ENCODE results near the gene STMND1. TPM values are rescaled to one million over a fixed set of nuclear protein-coding genes. Genes with fewer than 3 reads are reported as not detected.

The STMND1 gene
- total and polyA plus RNA-seq, 12 donors: 0.06 TPM; not detected in 11

DNA sequence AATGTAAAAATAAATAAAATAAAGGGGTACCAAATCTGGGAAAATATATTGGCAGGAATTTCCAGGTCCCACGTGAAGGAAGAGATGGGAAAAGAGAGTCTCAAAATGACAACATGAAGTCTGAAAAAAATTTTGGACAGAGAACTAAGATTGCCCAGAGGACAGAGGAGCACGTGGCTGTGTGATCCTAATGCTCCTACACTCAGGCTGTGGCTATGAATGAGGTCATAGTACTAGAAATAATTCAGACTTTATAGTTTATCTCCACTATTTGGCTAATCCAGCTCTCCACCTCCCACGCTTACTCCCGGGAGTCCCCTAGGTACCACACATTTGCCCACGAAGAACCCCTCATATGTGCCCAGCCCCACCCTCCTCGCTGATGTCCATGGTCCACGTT, 42.8 kb upstream of the STMND1 start:
- H3K4me1 ChIP-seq (replicated peaks in 1 of 2): no peaks in the 10 kb centered on the region
- H3K4me3 ChIP-seq: no peak overlapping the region
- no peaks in the 10 kb centered on the region for H3K9me3 ChIP-seq (replicated peaks in 1 of 3)
- TF ChIP-seq, protein P1, sequence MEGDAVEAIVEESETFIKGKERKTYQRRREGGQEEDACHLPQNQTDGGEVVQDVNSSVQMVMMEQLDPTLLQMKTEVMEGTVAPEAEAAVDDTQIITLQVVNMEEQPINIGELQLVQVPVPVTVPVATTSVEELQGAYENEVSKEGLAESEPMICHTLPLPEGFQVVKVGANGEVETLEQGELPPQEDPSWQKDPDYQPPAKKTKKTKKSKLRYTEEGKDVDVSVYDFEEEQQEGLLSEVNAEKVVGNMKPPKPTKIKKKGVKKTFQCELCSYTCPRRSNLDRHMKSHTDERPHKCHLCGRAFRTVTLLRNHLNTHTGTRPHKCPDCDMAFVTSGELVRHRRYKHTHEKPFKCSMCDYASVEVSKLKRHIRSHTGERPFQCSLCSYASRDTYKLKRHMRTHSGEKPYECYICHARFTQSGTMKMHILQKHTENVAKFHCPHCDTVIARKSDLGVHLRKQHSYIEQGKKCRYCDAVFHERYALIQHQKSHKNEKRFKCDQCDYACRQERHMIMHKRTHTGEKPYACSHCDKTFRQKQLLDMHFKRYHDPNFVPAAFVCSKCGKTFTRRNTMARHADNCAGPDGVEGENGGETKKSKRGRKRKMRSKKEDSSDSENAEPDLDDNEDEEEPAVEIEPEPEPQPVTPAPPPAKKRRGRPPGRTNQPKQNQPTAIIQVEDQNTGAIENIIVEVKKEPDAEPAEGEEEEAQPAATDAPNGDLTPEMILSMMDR (IDR thresholded peaks at IDR 0.05): no peak
- TF ChIP-seq POLR2A (IDR thresholded peaks at IDR 0.05): no peak
- WGBS, 4 donors: 74 to 77% (median 75%) methylated on average over 7 of the region's 7 CpGs
- intact Hi-C loops (cut with DNase I): no loop called here
- no peaks in the 10 kb centered on the region for H3K27me3 ChIP-seq
- no peak overlapping the region for H3K27ac ChIP-seq
- no peak for DNase-seq
- H3K36me3 ChIP-seq (replicated peaks in 1 of 2): no peaks in the 10 kb centered on the region

DNA sequence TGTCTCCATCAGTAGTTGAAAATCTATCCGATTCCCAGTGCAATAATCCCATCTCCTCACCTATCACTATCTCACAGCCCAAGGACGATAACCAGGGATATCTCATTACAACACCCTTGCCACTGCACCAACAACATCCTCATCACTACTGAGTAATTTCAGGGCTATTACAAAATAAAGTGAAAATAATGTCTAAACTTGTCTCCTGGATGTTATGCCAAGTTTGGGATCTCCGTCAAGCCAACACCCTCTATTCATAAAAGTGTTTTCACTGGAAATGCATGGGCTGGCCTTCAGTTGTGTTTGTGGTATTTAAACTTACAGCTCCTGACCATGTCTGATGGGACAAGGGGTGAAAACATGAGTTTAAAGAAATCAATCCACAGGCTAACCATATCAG, 42.0 kb upstream of the STMND1 start:
- TF ChIP-seq, protein P1 (IDR thresholded peaks at IDR 0.05): no peak
- TF ChIP-seq POLR2A (IDR thresholded peaks at IDR 0.05): no peak
- H3K4me1 ChIP-seq (replicated peaks in 1 of 2): no peaks in the 10 kb centered on the region
- H3K9me3 ChIP-seq (replicated peaks in 1 of 3): no peaks in the 10 kb centered on the region
- H3K4me3 ChIP-seq: no peak overlapping the region
- no peak for DNase-seq
- WGBS, 4 donors: 62 to 83% (median 73%) methylated on average over 3 of the region's 3 CpGs
- no peak overlapping the region for H3K27ac ChIP-seq
- no peaks in the 10 kb centered on the region for H3K36me3 ChIP-seq (replicated peaks in 1 of 2)
- no peaks in the 10 kb centered on the region for H3K27me3 ChIP-seq
- intact Hi-C loops (cut with DNase I): no loop called here

DNA sequence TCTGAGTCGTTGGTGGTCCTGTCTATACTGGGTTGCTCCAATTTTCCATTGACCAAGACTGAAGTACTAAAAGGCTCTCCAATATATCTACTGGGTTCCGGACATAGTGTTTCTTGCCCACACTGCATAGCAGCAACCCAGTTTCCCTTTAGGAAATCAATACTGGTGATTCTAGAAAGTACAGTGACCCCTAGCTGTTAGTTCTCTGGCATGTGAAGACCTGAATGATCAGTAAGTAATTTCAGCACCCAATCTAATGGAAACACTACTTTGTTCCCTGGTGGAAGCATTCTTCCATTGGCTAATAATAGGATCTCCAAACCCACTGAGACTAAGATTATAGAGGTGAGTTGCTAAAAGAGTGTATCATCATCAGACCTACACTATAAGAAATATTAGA, 40.8 kb upstream of the STMND1 start:
- DNase-seq: no peak
- H3K27ac ChIP-seq: no peak overlapping the region
- no peak overlapping the region for H3K4me3 ChIP-seq
- TF ChIP-seq POLR2A (IDR thresholded peaks at IDR 0.05): no peak
- TF ChIP-seq, protein P1 (IDR thresholded peaks at IDR 0.05): no peak
- no peaks in the 10 kb centered on the region for H3K36me3 ChIP-seq (replicated peaks in 1 of 2)
- H3K27me3 ChIP-seq: no peaks in the 10 kb centered on the region
- no peaks in the 10 kb centered on the region for H3K9me3 ChIP-seq (replicated peaks in 1 of 3)
- intact Hi-C loops (cut with DNase I): no loop called here
- 72 to 91% (median 80%) methylated on average over 2 of the region's 2 CpGs for WGBS, 4 donors
- H3K4me1 ChIP-seq (replicated peaks in 1 of 2): no peaks in the 10 kb centered on the region

DNA sequence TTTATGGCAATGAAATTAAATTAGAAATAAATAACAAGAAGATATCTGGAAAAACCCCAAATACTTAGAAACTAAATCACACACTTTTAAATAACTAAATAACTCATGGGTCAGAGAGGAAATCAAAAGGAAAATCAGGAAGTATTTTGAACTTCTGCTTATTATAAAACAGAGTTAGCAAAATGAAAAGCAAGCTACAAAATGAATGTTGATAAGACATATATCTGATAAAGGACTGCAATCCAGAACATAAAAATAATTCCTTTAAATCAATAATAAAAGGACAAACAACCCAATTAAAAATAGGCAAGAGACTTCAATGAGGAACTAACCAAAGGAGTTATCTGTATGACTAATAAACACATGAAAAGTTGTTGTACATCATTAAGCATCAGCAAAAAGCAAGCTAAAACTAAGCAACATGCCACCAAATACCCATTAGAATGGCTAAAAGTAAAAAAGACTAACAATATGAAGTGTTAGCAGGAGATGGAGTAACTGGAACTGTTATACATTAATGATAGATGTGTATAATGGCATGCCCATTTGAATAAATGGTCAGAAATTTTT, 38.9 kb upstream of the STMND1 start:
- TF ChIP-seq, protein P1 (IDR thresholded peaks at IDR 0.05): no peak
- TF ChIP-seq POLR2A (IDR thresholded peaks at IDR 0.05): no peak
- intact Hi-C loops (cut with DNase I): no loop called here
- Histone ChIP-seq H3K27ac (no peak overlapping the region), H3K4me1 (replicated peaks in 1 of 2) (no peaks in the 10 kb centered on the region), H3K36me3 (replicated peaks in 1 of 2) (no peaks in the 10 kb centered on the region), H3K9me3 (replicated peaks in 1 of 3) (no peaks in the 10 kb centered on the region), H3K4me3 (no peak overlapping the region), H3K27me3 (no peaks in the 10 kb centered on the region)
- DNase-seq: no peak
